HepG2 (cell line): Measurements from ENCODE around the gene CNKSR3. TPM values are rescaled to one million over a fixed set of nuclear protein-coding genes. Genes with fewer than 3 reads are reported as not detected.

Source experiments
- CREM ChIP-seq, 2 experiments: sonication (generic) in 1 of 2; formaldehyde crosslinking in 1 of 2; IDR thresholded peaks; 2 replicates each; pipeline versions ENCODE4 v1.4.0 to v1.6.1; 2016 to 2020; ENCODE audit warnings: antibody characterized with exemption in 1 of 2, mild to moderate bottlenecking in 1 of 2, missing genetic modification reagents in 1 of 2
- EP300 ChIP-seq, 3 experiments: sonication (generic) in 1 of 3; formaldehyde crosslinking in 1 of 3; IDR thresholded peaks; 2 replicates each; pipeline versions ENCODE4 v1.5.1 to v1.6.1; 2011 to 2020; ENCODE audit warnings: low read depth in 2 of 3, low read length in 2 of 3, borderline replicate concordance in 1 of 3, improper control_type of control experiment in 1 of 3, mild to moderate bottlenecking in 1 of 3, missing genetic modification reagents in 1 of 3, moderate library complexity in 1 of 3
- ETV6 ChIP-seq: sonication (generic); formaldehyde crosslinking; conservative IDR thresholded peaks from 2 replicates; pipeline ENCODE4 v1.4.0; 2020; ENCODE audit warnings: missing genetic modification reagents
- FOXA3 ChIP-seq: IDR thresholded peaks from 2 replicates; pipeline ENCODE4 v1.6.1; 2016; ENCODE audit warnings: missing genetic modification reagents, missing compliant biosample characterization
- GATAD2A ChIP-seq: IDR thresholded peaks from 2 replicates; pipeline ENCODE4 v1.6.1; 2016
- HOXA7 ChIP-seq: sonication (generic); formaldehyde crosslinking; IDR thresholded peaks from 2 replicates; pipeline ENCODE4 v1.8.1; 2022; ENCODE audit warnings: mild to moderate bottlenecking, missing genetic modification reagents, moderate library complexity
- IKZF1 ChIP-seq: fragments of 450-650 bp; IDR thresholded peaks from 2 replicates; pipeline ENCODE4 v1.7.1; 2016
- NFE2L1 ChIP-seq: sonication (generic); formaldehyde crosslinking; IDR thresholded peaks from 2 replicates; pipeline ENCODE4 v1.4.0; 2020; ENCODE audit warnings: missing genetic modification reagents, mild to moderate bottlenecking, borderline replicate concordance
- NFE2L2 ChIP-seq: fragments of 150-350 bp; IDR thresholded peaks from 2 replicates; pipeline ENCODE4 v1.6.1; 2014; ENCODE audit warnings: low read length
- NFIB ChIP-seq: sonication (generic); formaldehyde crosslinking; IDR thresholded peaks from 2 replicates; pipeline ENCODE4 v1.9.0; 2021; ENCODE audit warnings: missing genetic modification reagents, mild to moderate bottlenecking, borderline replicate concordance
- SAP130 ChIP-seq: IDR thresholded peaks from 2 replicates; pipeline ENCODE4 v1.6.1; 2016; ENCODE audit warnings: low read depth
- SNAPC4 ChIP-seq: sonication (generic); formaldehyde crosslinking; IDR thresholded peaks from 2 replicates; pipeline ENCODE4 v1.4.0; 2020; ENCODE audit warnings: mild to moderate bottlenecking, missing genetic modification reagents
- TBL1XR1 ChIP-seq: fragments of 150-350 bp; IDR thresholded peaks from 2 replicates; pipeline ENCODE4 v1.6.1; 2014; ENCODE audit warnings: borderline replicate concordance, low read length; ENCODE audit not compliant: partially characterized antibody
- TBX3 ChIP-seq: fragments of 450-650 bp; IDR thresholded peaks from 2 replicates; pipeline ENCODE4 v1.6.1; 2017; ENCODE audit warnings: antibody characterized with exemption, mild to moderate bottlenecking, inconsistent platforms, borderline replicate concordance
- THYN1 ChIP-seq: sonication (generic); formaldehyde crosslinking; IDR thresholded peaks from 2 replicates; pipeline ENCODE4 v1.8.1; 2023; ENCODE audit warnings: low read depth, mild to moderate bottlenecking, moderate library complexity, missing genetic modification reagents, borderline replicate concordance
- ZBTB1 ChIP-seq: sonication (generic); formaldehyde crosslinking; IDR thresholded peaks from 2 replicates; pipeline ENCODE4 v1.4.0; 2020; ENCODE audit warnings: missing genetic modification reagents, borderline replicate concordance
- ZFP37 ChIP-seq: sonication (generic); formaldehyde crosslinking; IDR thresholded peaks from 2 replicates; pipeline ENCODE4 v1.4.0; 2020; ENCODE audit warnings: missing genetic modification reagents, borderline replicate concordance
- ZNF235 ChIP-seq: sonication (generic); formaldehyde crosslinking; IDR thresholded peaks from 2 replicates; pipeline ENCODE4 v1.8.1; 2023; ENCODE audit warnings: mild to moderate bottlenecking, missing genetic modification reagents, borderline replicate concordance
- ZNF501 ChIP-seq: sonication (generic); formaldehyde crosslinking; IDR thresholded peaks from 2 replicates; pipeline ENCODE4 v1.5.1; 2020; ENCODE audit warnings: mild to moderate bottlenecking, moderate library complexity, missing genetic modification reagents
- ZNF543 ChIP-seq: sonication (generic); formaldehyde crosslinking; IDR thresholded peaks from 2 replicates; pipeline ENCODE4 v1.4.0; 2020; ENCODE audit warnings: mild to moderate bottlenecking, missing genetic modification reagents
- ZNF644 ChIP-seq: IDR thresholded peaks from 2 replicates; pipeline ENCODE4 v1.6.1; 2016; ENCODE audit warnings: low read depth
- ZNF747 ChIP-seq: sonication (generic); formaldehyde crosslinking; IDR thresholded peaks from 2 replicates; pipeline ENCODE4 v1.8.1; 2023; ENCODE audit warnings: missing genetic modification reagents, mild to moderate bottlenecking, borderline replicate concordance
- ZNF777 ChIP-seq: sonication (generic); formaldehyde crosslinking; IDR thresholded peaks from 2 replicates; pipeline ENCODE4 v1.4.0; 2020; ENCODE audit warnings: missing genetic modification reagents
- ZNF891 ChIP-seq: sonication (generic); formaldehyde crosslinking; IDR thresholded peaks from 2 replicates; pipeline ENCODE4 v1.5.0; 2020; ENCODE audit warnings: mild to moderate bottlenecking, missing genetic modification reagents
- polyA plus RNA-seq, 8 experiments: library from polyadenylated mRNA; depleted of rRNA in 3 of 8; stranded (reverse) in 7 of 8; unstranded in 1 of 8; fragments of >200 nt; fragmentation: Illumina TruSeq in 4 of 8; extraction: Trizol in 4 of 8; gene quantifications; 2 replicates each; pipeline versions ENCODE4 v1.2.1 to v1.2.3, GENCODE V29; 2011 to 2016; ENCODE audit warnings: low read depth in 4 of 8, missing spikeins in 1 of 8, mixed read lengths in 1 of 8; ENCODE audit not compliant: insufficient read depth in 1 of 8
- total RNA-seq, 5 experiments: library from RNA; depleted of rRNA; stranded (reverse); fragments of >200 nt; fragmentation: Illumina TruSeq; extraction: Trizol; gene quantifications; 2 replicates each; pipeline ENCODE4 v1.2.3, GENCODE V29; 2016; ENCODE audit warnings: low read depth in 1 of 5
- TF ChIP-seq, protein P1 (sequence below): sonication (generic); formaldehyde crosslinking; IDR thresholded peaks from 2 replicates; pipeline ENCODE4 v1.5.0; 2020; ENCODE audit warnings: missing genetic modification reagents

Gene CNKSR3
- total and polyA plus RNA-seq, 2 of the 13 experiments (the other 11 are each of a cell fraction or from before 2014, with no cell fraction given) = 9.2 to 38.6 TPM

DNA sequence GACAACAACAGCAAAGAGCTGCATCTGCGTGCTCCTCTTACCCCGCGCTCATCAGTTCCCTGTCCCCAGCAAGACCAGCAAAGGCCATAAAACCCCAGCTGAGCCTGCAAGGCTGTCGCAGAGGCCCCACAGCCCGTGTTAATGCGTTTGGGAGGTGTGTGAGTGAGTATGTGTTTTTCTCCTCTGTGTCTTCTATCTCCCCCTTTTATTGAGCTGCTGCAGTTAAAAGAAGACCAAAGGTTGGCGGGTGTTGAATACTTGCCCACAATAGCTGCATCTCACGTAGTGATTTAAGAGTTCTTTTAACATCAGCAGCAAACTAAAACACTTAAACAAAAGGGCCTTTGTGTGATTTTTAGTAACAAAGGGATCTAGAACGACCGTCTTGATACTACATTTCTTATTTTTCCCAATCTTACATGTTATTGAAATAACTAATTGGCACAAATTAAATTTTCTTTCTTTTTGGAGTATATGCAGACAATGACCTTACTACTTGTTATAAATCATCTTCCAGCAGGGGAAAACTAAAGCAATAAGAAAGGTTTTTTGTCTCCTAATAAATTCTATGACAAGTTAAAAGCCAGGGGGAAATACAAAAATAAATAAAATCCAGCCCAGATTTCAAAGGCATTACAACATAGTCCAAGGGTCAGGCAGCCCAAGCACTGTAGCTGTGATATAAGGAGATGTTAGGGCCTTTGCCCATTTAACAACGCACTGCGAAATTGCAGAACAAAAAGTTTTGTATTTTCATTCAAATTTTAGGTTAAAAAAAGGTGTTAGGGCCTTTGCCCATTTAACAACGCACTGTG lies 27.2 kb upstream of the CNKSR3 start (continued):
- TF ChIP-seq ZFP37 (CRISPR knock-in tag) (no peak), ZBTB1 (no peak), ZNF891 (CRISPR knock-in tag) (no peak), NFIB (CRISPR knock-in tag) (no peak), ZNF235 (no peak), SNAPC4 (no peak), ZNF543 (CRISPR knock-in tag) (no peak), ETV6 (no peak), NFE2L2 (no peak), TBX3 (no peak), ZNF747 (CRISPR knock-in tag) (no peak), THYN1 (no peak), HOXA7 (CRISPR knock-in tag) (no peak), ZNF501 (CRISPR knock-in tag) (0 out of 2 replicates have a peak, but pooled peaks have one; percentile 20), GATAD2A (CRISPR knock-in tag) (peak; percentile 74), NFE2L1 (CRISPR knock-in tag) (no peak), SAP130 (CRISPR knock-in tag) (0 out of 2 replicates have a peak, but pooled peaks have one; percentile 15), TBL1XR1 (no peak), ZNF777 (no peak), ZNF644 (CRISPR knock-in tag) (peak; percentile 25; the same call in 1 of the 2 replicates), FOXA3 (CRISPR knock-in tag) (peak; percentile 31; the same call in 1 of the 2 replicates), IKZF1 (no peak), CREM (IDR thresholded peaks at IDR 0.05) (peak; percentile 39; the same call in 1 of the 2 replicates), CREM (CRISPR knock-in tag; IDR thresholded peaks at IDR 0.05) (no peak), EP300 (IDR thresholded peaks at IDR 0.05; ENCODE audit: low read depth in 2 of 2, low read length in 2 of 2) (peak in 1 of 2 experiments; percentile 14; a peak in 1 of 4 replicates), EP300 (CRISPR knock-in tag; IDR thresholded peaks at IDR 0.05; ENCODE audit: borderline replicate concordance) (no peak)
- TF ChIP-seq, protein P1, sequence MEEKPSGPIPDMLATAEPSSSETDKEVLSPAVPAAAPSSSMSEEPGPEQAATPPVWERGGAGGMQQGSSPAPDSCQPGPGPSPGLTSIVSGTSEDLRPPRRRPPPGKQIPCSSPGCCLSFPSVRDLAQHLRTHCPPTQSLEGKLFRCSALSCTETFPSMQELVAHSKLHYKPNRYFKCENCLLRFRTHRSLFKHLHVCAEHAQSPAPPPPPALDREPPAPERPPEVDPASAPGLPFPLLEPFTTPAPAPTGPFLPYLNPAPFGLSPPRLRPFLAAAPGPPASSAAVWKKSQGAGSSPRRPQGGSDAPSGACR = no peak
